Erythroblast (primary cell): Measurements from ENCODE around the gene MS4A10.

Experiments used
- GATA1 ChIP-seq: IDR thresholded peaks from 2 replicates; pipeline ENCODE4 v1.6.1; 2011; ENCODE audit warnings: low read depth, mild to moderate bottlenecking, control low read depth, low read length, moderate library complexity
- POLR2A ChIP-seq: IDR thresholded peaks from 2 replicates; pipeline ENCODE4 v1.6.1; 2011; ENCODE audit warnings: mild to moderate bottlenecking, low read length

- TF ChIP-seq POLR2A (no peak), GATA1 (no peak)
Measured at GRCh38 chr11:60840470-60841430, 55.6 kb downstream of the MS4A10 start.
